SW 1271 (cell line): ENCODE data around the gene NOS1.

ENCODE experiments used
- DNase-seq, 2 experiments: peaks; one replicate each; lab custom pipeline; 2025; lab: John Stamatoyannopoulos, UW

The NOS1 gene

GRCh38 chr12:117172168-117172567 lies 189.3 kb downstream of the NOS1 start:
- DNase-seq, result no peak

DNA sequence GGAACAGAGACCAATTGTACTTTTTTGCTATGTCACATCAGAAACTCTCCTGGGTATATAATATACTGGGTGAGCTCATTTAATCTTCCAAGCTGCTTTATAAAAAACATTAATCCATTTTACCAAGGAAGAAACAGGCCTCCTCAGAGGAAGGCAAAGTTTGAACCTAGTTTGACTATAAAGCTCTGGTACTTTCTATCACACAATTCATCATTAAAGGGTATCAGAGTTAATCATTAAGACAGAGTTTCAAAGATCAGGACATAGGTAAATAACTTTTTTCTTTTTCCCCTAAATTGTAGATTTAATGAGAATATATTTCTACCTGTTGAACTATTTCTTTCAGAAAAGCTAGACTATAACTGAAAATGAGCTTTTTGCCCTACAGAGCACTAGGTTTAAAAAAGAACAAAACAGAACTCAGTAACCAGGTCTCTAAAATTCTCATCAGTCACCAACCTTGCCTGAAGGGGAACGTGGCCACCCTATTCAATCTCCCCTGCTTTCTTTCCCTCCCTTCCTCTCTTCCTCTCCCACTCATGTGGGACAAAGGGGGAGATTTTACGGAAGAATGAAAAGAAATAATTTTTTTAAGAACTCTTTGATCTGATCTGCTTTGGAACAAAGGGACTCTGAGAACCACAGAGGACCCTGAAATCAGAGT lies 189.8 kb downstream of the NOS1 start:
- DNase-seq, result no peak

DNA sequence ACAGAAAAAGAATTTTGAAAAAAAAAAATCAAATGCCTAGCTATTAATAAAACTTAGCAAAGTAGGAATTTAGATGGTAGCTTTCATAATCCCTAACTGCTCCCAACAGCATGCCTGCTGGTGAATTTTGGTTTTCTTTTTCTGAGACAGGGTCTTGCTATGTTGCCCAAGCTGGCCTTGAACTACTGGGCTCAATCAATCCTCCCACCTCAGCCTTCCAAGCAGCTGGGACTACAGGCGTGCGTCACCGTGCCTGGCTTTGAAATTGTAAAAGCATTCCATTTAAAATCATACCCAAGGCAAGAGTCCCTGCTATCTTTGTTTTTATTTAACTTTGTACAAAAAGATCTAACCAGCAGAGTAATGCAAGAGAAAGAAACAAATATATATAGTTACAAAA lies 191.9 kb downstream of the NOS1 start:
- DNase-seq, result no peak

DNA sequence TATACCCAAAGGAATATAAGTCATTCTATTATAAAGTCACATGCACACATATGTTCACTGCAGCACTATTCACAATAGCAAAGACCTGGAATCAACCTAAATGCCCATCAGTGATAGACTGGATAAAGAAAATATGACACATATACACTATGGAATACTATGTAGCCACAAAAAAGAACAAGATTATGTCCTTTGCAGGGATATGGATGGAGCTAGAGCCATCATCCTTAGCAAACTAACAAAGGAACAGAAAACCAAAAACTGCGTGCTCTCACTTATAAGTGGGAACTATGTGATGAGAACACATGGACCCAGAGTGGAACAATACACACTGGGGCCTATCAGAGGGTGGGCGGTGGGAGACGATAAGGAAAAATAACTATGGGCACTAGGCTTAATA lies 192.4 kb downstream of the NOS1 start:
- no peak for DNase-seq

- no peak for DNase-seq
Measured at GRCh38 chr12:117167769-117168168, 193.7 kb downstream of the NOS1 start.

- no peak for DNase-seq
Measured at GRCh38 chr12:117166107-117166506, 195.3 kb downstream of the NOS1 start.

- DNase-seq, result no peak
Measured at GRCh38 chr12:117165342-117165741, 196.1 kb downstream of the NOS1 start.

GRCh38 chr12:117162633-117163032 lies 198.8 kb downstream of the NOS1 start:
- no peak for DNase-seq

DNA sequence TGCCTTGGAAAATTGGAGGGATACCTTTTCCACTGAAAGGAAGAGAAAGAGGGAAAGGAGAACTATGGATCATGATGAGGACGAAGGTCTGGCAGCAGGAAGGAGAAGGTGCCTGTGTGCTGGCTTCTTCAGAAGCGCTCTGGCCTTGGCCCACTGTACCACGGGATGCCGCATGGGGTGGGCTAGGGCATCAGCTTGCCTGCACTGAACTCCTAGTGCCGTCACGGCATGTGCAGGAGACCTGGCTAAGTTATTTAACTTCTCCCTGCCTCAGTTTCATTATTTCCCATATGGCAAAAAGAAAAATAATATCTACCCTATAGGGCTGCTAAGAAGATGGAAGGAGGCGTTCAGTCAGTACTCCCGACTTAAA lies 199.3 kb downstream of the NOS1 start:
- DNase-seq, result no peak

GRCh38 chr12:117161460-117162166 lies 199.8 kb downstream of the NOS1 start:
- no peak for DNase-seq

GRCh38 chr12:117159674-117160073 lies 201.8 kb downstream of the NOS1 start:
- no peak for DNase-seq

DNA sequence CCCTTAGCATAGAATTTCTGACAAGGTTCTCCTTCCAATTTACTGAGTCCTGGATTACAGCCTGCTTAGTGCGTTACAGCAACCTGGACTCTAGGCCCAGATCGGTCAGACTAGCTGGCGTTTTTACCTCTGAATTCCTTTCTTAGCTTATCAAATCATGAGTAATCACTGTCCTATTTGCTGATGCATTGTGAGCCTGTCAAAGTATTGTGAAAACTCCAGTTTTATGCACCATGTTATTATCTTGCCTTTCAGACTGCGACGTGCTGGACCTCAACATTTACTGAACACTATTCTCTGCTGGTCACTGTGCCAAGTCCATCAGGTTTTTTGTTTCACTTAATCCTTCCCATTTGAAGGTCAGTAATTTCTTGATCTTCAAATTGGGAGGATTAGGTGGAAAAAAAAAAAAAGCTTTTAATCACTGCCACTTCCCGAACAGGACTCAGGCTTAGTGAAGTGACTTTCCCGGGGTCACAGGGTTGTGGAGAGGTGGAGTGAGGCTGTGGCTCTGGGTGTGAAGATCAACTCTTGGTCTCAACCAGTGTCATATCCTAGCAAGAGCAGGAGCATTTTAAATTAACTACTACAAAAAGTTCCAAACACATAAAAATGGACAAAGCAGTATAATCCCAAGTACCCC lies 202.4 kb downstream of the NOS1 start:
- DNase-seq, result no peak
